ENCODE measurements around the gene ECHDC1. TPM values are rescaled to one million over a fixed set of nuclear protein-coding genes. Genes with fewer than 3 reads are reported as not detected.

The ECHDC1 gene
- total RNA-seq, 1 experiment from 2014 or later: 60.0 TPM

GRCh38 chr6:127383988-127384387 is 40.6 kb upstream of the ECHDC1 start:
- TF ChIP-seq USF2 (CRISPR knock-in tag; IDR thresholded peaks at IDR 0.05): no peak
- TF ChIP-seq ZNF232 (CRISPR knock-in tag; IDR thresholded peaks at IDR 0.05): no peak
- TF ChIP-seq FOXK1 (CRISPR knock-in tag; IDR thresholded peaks at IDR 0.05): no peak
- TF ChIP-seq SMAD3 (CRISPR knock-in tag; IDR thresholded peaks at IDR 0.05; ENCODE audit: borderline replicate concordance): no peak
- TF ChIP-seq NFYB (CRISPR knock-in tag; conservative IDR thresholded peaks at IDR 0.05; ENCODE audit: low read depth): no peak
- no peak for TF ChIP-seq ZNF416 (CRISPR knock-in tag; IDR thresholded peaks at IDR 0.05)
- TF ChIP-seq ZNF671 (CRISPR knock-in tag; IDR thresholded peaks at IDR 0.05): no peak
- TF ChIP-seq IRF1 (CRISPR knock-in tag; IDR thresholded peaks at IDR 0.05): no peak
- ATAC-seq (no peak), DNase-seq (ENCODE audit: low spot score) (no peak)
- ChIA-PET POLR2A (no interaction called here), CTCF (no interaction called here)
- no peaks in the 10 kb centered on the region for H3K27me3 Mint-ChIP-seq (ENCODE audit: low read depth)
- no peak overlapping the region for H3K4me3 Mint-ChIP-seq
- H3K4me1 Mint-ChIP-seq: no peaks in the 10 kb centered on the region
- H3K27ac Mint-ChIP-seq: no peak overlapping the region
- H3K9me3 Mint-ChIP-seq: peaks cover 10% of the 10 kb centered on the region
- peaks cover 4% of the 10 kb centered on the region; the same call in 1 of the 2 replicates for H3K36me3 Mint-ChIP-seq

GRCh38 chr6:127382413-127382812 is 39.0 kb upstream of the ECHDC1 start:
- H3K36me3 Mint-ChIP-seq: peaks cover 4% of the 10 kb centered on the region; the same call in 1 of the 2 replicates
- DNase-seq (ENCODE audit: low spot score): no peak
- no peaks in the 10 kb centered on the region for H3K27me3 Mint-ChIP-seq (ENCODE audit: low read depth)
- TF ChIP-seq NR3C1 (CRISPR knock-in tag; conservative IDR thresholded peaks at IDR 0.05; ENCODE audit: low read depth): no peak
- TF ChIP-seq USF1 (CRISPR knock-in tag; IDR thresholded peaks at IDR 0.05): no peak
- TF ChIP-seq PRRX2 (CRISPR knock-in tag; IDR thresholded peaks at IDR 0.05): no peak
- TF ChIP-seq PRDM15 (CRISPR knock-in tag; IDR thresholded peaks at IDR 0.05): no peak
- TF ChIP-seq CBFB (CRISPR knock-in tag; IDR thresholded peaks at IDR 0.05; ENCODE audit: low read depth): no peak
- TF ChIP-seq JUN (CRISPR knock-in tag; IDR thresholded peaks at IDR 0.05): no peak
- no peak for TF ChIP-seq GRHL2 (CRISPR knock-in tag; IDR thresholded peaks at IDR 0.05; ENCODE audit: insufficient replicate concordance, severe bottlenecking)
- TF ChIP-seq SP1 (CRISPR knock-in tag; conservative IDR thresholded peaks at IDR 0.05): no peak
- no peak overlapping the region for H3K4me3 Mint-ChIP-seq
- no peaks in the 10 kb centered on the region for H3K4me1 Mint-ChIP-seq
- ChIA-PET POLR2A (no interaction called here), CTCF (no interaction called here)
- peaks cover 10% of the 10 kb centered on the region for H3K9me3 Mint-ChIP-seq
- no peak for ATAC-seq
- H3K27ac Mint-ChIP-seq: no peak overlapping the region

- ATAC-seq: no peak
- H3K36me3 Mint-ChIP-seq: peaks cover 4% of the 10 kb centered on the region; the same call in 1 of the 2 replicates
- H3K4me1 Mint-ChIP-seq: no peaks in the 10 kb centered on the region
- H3K9me3 Mint-ChIP-seq: peaks cover 10% of the 10 kb centered on the region
- no peak overlapping the region for H3K27ac Mint-ChIP-seq
- H3K4me3 Mint-ChIP-seq: no peak overlapping the region
- ChIA-PET CTCF (no interaction called here), POLR2A (no interaction called here)
- no peaks in the 10 kb centered on the region for H3K27me3 Mint-ChIP-seq (ENCODE audit: low read depth)
- TF ChIP-seq GRHL2 (CRISPR knock-in tag; IDR thresholded peaks at IDR 0.05; ENCODE audit: insufficient replicate concordance, severe bottlenecking) (no peak), ZNF532 (CRISPR knock-in tag; IDR thresholded peaks at IDR 0.05; ENCODE audit: borderline replicate concordance) (no peak), ZNF281 (CRISPR knock-in tag; IDR thresholded peaks at IDR 0.05) (no peak)
- no peak for DNase-seq (ENCODE audit: low spot score)
Measured at GRCh38 chr6:127381384-127381783, 38.0 kb upstream of the ECHDC1 start.
